Stimulated activated CD8-positive, alpha-beta memory T cell treated with anti-CD3 and anti-CD28 coated beads, Interleukin-15, amount 100 ng/mL, for 24 hours (primary cell): Measurements from ENCODE around the gene SLC7A9.

ENCODE experiments used
- DNase-seq: peaks from one replicate; pipeline ENCODE4 v3.0.0-alpha.2; 2020; ENCODE audit warnings: low read depth

Gene SLC7A9

GRCh38 chr19:32828643-32829344 is 40.8 kb downstream of the SLC7A9 start:
- DNase-seq = no peak

GRCh38 chr19:32828139-32828538 is 41.4 kb downstream of the SLC7A9 start:
- DNase-seq = no peak

- DNase-seq = no peak
Measured at GRCh38 chr19:32824916-32825608, 44.5 kb downstream of the SLC7A9 start.

- no peak for DNase-seq
Measured at GRCh38 chr19:32824191-32824751, 45.3 kb downstream of the SLC7A9 start.

GRCh38 chr19:32823747-32824102 is 45.8 kb downstream of the SLC7A9 start:
- no peak for DNase-seq

- DNase-seq = no peak
Measured at GRCh38 chr19:32822916-32823746, 46.4 kb downstream of the SLC7A9 start.

- no peak for DNase-seq
Measured at GRCh38 chr19:32819419-32820400, 49.9 kb downstream of the SLC7A9 start.

- DNase-seq = no peak
Measured at GRCh38 chr19:32818536-32818935, 51.0 kb downstream of the SLC7A9 start.

- no peak for DNase-seq
Measured at GRCh38 chr19:32817569-32818476, 51.7 kb downstream of the SLC7A9 start.

- no peak for DNase-seq
Measured at GRCh38 chr19:32816555-32817099, 52.9 kb downstream of the SLC7A9 start.

GRCh38 chr19:32814624-32815023 is 54.9 kb downstream of the SLC7A9 start:
- no peak for DNase-seq

- no peak for DNase-seq
Measured at GRCh38 chr19:32813862-32814425, 55.6 kb downstream of the SLC7A9 start.

GRCh38 chr19:32812571-32812970 is 57.0 kb downstream of the SLC7A9 start:
- DNase-seq = no peak

- DNase-seq = no peak
Measured at GRCh38 chr19:32812036-32812435, 57.5 kb downstream of the SLC7A9 start.

- no peak for DNase-seq
Measured at GRCh38 chr19:32811151-32811550, 58.4 kb downstream of the SLC7A9 start.

- DNase-seq = no peak
Measured at GRCh38 chr19:32810452-32810851, 59.1 kb downstream of the SLC7A9 start.

- DNase-seq = no peak
Measured at GRCh38 chr19:32809754-32810153, 59.8 kb downstream of the SLC7A9 start.

GRCh38 chr19:32809254-32809653 is 60.3 kb downstream of the SLC7A9 start:
- no peak for DNase-seq

- DNase-seq = no peak
Measured at GRCh38 chr19:32808236-32808635, 61.3 kb downstream of the SLC7A9 start.

GRCh38 chr19:32802840-32803239 is 66.7 kb downstream of the SLC7A9 start:
- DNase-seq = no peak
